GM18508 (cell line): ENCODE measurements around the gene KIF1B.
"Not testable (repeated sequence)": the region's sequence is repeated elsewhere in the genome, so short reads cannot be mapped to it uniquely, and the experiment has no call there.

Source experiments
- ATAC-seq: cut with Tn5 transposase; IDR thresholded peaks from one replicate; pipeline ENCODE4 v1.9.1; 2021; ENCODE audit warnings: moderate number of reproducible peaks; ENCODE audit not compliant: insufficient read depth, unreplicated experiment

KIF1B gene

GRCh38 chr1:10225573-10225972, 15.2 kb downstream of the KIF1B start:
- no peak for ATAC-seq

- ATAC-seq, result no peak
These were observed 18.2 kb downstream of the KIF1B start for GRCh38 chr1:10228528-10228927.

- no peak for ATAC-seq
These were observed 19.5 kb downstream of the KIF1B start for GRCh38 chr1:10229903-10230302.

- no peak for ATAC-seq
These were observed 21.8 kb downstream of the KIF1B start for GRCh38 chr1:10232163-10232562.

GRCh38 chr1:10236405-10237156, 26.2 kb downstream of the KIF1B start:
- ATAC-seq, result no peak

GRCh38 chr1:10237157-10237539, 26.8 kb downstream of the KIF1B start:
- ATAC-seq, result no peak

- no peak for ATAC-seq
These were observed 31.8 kb downstream of the KIF1B start for GRCh38 chr1:10242135-10242534.

- no peak for ATAC-seq
These were observed 32.4 kb downstream of the KIF1B start for GRCh38 chr1:10242811-10243210.

GRCh38 chr1:10245674-10246073, 35.3 kb downstream of the KIF1B start:
- ATAC-seq, result no peak

GRCh38 chr1:10249808-10250457, 39.6 kb downstream of the KIF1B start:
- no peak for ATAC-seq

GRCh38 chr1:10250663-10251062, 40.3 kb downstream of the KIF1B start:
- no peak for ATAC-seq

- not testable (repeated sequence) for ATAC-seq
These were observed 41.1 kb downstream of the KIF1B start for GRCh38 chr1:10251325-10252108.

GRCh38 chr1:10252508-10252907, 42.1 kb downstream of the KIF1B start:
- ATAC-seq, result no peak

GRCh38 chr1:10253149-10253548, 42.8 kb downstream of the KIF1B start:
- no peak for ATAC-seq

- ATAC-seq, result no peak
These were observed 43.4 kb downstream of the KIF1B start for GRCh38 chr1:10253755-10254154.

- no peak for ATAC-seq
These were observed 47.5 kb downstream of the KIF1B start for GRCh38 chr1:10257851-10258250.

GRCh38 chr1:10259547-10259946, 49.2 kb downstream of the KIF1B start:
- not testable (repeated sequence) for ATAC-seq

- no peak for ATAC-seq
These were observed 53.2 kb downstream of the KIF1B start for GRCh38 chr1:10263450-10264082.

GRCh38 chr1:10265027-10265426, 54.7 kb downstream of the KIF1B start:
- ATAC-seq, result no peak

GRCh38 chr1:10265900-10266299, 55.5 kb downstream of the KIF1B start:
- no peak for ATAC-seq

- ATAC-seq, result no peak
These were observed 56.9 kb downstream of the KIF1B start for GRCh38 chr1:10267319-10267718.
